VCaP (cell line): ENCODE results near the gene NRK.

Experiments
- H3K27ac ChIP-seq: fragments of 450-650 bp; 2 replicates; pipeline ENCODE4 v1.5.1; 2017
- CTCF ChIP-seq: fragments of 450-650 bp; conservative IDR thresholded peaks from 2 replicates; pipeline ENCODE4 v1.5.1; 2017; ENCODE audit warnings: mild to moderate bottlenecking, moderate library complexity

The NRK gene

GRCh38 chrX:105869701-105870100 lies 47.4 kb downstream of the NRK start:
- TF ChIP-seq CTCF, result no peak
- H3K27ac ChIP-seq, result no peak overlapping the region

- H3K27ac ChIP-seq, result no peak overlapping the region
- TF ChIP-seq CTCF, result no peak
Measured at GRCh38 chrX:105870445-105870844, 48.1 kb downstream of the NRK start.

- no peak for TF ChIP-seq CTCF
- no peak overlapping the region for H3K27ac ChIP-seq
Measured at GRCh38 chrX:105872941-105873340, 50.6 kb downstream of the NRK start.

- TF ChIP-seq CTCF, result no peak
- H3K27ac ChIP-seq, result no peak overlapping the region
Measured at GRCh38 chrX:105874790-105875189, 52.5 kb downstream of the NRK start.

GRCh38 chrX:105876658-105877057 lies 54.3 kb downstream of the NRK start:
- TF ChIP-seq CTCF, result peak; percentile 61

GRCh38 chrX:105880491-105880890 lies 58.2 kb downstream of the NRK start:
- TF ChIP-seq CTCF, result no peak
- no peak overlapping the region for H3K27ac ChIP-seq

More at GRCh38 chrX:105876658-105877057, 54.3 kb downstream of the NRK start:
- no peak overlapping the region for H3K27ac ChIP-seq

- no peak for TF ChIP-seq CTCF
- no peak overlapping the region for H3K27ac ChIP-seq
Measured at GRCh38 chrX:105882581-105883275, 60.4 kb downstream of the NRK start.
